ENCODE data around the gene IMMP2L.

The IMMP2L gene

DNA sequence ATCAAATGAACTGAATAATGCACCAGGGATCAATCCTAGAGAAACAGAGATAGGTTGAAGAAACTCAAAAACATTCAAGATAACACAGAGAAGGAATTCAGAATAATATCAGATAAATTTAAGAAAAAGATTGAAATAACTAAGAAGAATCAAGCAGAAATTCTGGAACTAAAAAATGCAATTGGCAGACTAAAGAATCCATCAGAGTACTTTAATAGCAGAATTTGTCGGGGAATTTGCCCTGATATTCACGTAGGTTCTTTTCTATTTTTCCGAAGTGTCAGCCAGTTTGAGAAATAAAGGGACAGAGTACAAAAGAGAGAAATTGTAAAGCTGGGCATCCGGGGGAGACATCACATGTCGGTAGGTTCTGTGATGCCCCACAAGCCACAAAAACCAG is 9.4 kb upstream of the IMMP2L start:
- no peak overlapping the region for H3K4me3 Mint-ChIP-seq
- no peak overlapping the region for H3K27ac Mint-ChIP-seq
- no peaks in the 10 kb centered on the region for H3K4me1 Mint-ChIP-seq (ENCODE audit: low read depth)
- H3K9me3 Mint-ChIP-seq: peaks cover 29% of the 10 kb centered on the region
- peaks cover 5% of the 10 kb centered on the region for H3K27me3 Mint-ChIP-seq (ENCODE audit: low read depth)
- H3K36me3 Mint-ChIP-seq (ENCODE audit: low read depth): no peaks in the 10 kb centered on the region

DNA sequence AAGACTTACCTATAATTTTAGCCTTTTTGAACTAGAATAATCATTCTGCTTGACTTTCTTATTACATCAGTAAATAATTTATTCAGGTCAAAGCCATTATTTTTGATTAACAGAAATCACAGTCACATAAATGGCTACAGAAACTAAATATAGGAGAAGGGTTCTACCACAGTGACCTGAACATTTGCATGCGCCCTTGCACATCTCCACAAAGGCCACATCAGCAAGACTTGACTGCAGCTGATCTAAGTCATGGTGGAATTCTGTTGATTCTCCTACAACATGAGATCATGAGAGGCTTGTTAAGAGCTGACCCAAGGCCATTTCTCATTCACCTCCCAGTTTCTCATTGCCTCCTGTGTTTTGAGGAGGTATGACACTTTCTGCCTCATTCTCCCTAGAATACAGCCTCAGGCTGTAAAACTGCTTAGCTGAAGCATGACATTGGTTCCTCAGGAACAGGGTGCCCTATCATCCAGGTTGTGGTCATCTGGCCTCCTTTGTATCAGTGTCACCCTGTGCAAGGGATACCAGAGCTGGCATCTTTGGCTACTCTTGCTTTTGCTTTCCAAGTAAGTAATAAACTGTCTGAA is 6.7 kb upstream of the IMMP2L start:
- Mint-ChIP-seq H3K4me1 (ENCODE audit: low read depth) (no peaks in the 10 kb centered on the region), H3K27ac (no peak overlapping the region), H3K9me3 (peaks cover 22% of the 10 kb centered on the region), H3K4me3 (no peak overlapping the region), H3K36me3 (ENCODE audit: low read depth) (no peaks in the 10 kb centered on the region), H3K27me3 (ENCODE audit: low read depth) (peaks cover 14% of the 10 kb centered on the region)

DNA sequence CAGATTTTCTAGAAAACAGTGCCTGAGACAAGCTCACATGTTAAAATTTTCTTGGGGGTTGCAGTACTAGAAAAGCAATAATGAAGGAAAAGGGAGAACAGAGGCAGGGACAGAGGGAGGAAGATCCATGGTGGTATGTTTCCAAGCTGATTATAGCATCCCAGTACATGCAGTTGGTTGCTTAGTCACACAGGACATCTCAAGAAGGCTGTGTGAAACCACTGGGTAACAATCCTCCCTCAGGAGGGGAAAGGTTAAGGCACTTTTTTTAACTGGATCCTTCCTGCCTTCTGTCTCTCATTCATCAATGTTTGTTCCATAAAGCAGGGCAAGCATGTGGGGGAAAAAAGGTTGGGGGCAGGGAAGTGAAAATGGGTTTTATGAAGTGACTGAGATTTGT is 6.1 kb upstream of the IMMP2L start:
- Mint-ChIP-seq H3K27me3 (ENCODE audit: low read depth) (peaks cover 14% of the 10 kb centered on the region), H3K4me3 (no peak overlapping the region), H3K9me3 (peaks cover 22% of the 10 kb centered on the region), H3K4me1 (ENCODE audit: low read depth) (peaks cover 2% of the 10 kb centered on the region), H3K36me3 (ENCODE audit: low read depth) (no peaks in the 10 kb centered on the region), H3K27ac (no peak overlapping the region)

DNA sequence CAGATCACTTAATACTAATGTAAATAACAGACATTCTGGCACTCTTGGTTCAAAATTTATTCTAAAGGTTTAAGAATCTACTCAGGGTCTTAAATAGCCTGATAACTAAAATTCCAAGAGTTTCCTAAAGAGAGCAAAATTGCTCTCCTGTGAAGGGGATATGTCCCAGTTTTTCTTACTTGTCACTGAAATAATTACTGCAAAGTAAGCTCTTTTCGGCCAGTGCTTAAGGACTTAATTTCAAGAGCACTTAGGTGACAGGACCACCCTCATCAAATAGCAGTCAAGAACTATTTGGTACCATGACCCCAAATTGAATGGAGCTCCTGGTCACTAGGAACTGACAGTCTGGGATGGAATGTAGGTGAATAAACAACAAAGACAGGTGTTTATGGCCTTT is 1.8 kb upstream of the IMMP2L start:
- Mint-ChIP-seq H3K27me3 (ENCODE audit: low read depth) (peaks cover 14% of the 10 kb centered on the region), H3K4me1 (ENCODE audit: low read depth) (peaks cover 20% of the 10 kb centered on the region), H3K36me3 (ENCODE audit: low read depth) (no peaks in the 10 kb centered on the region), H3K9me3 (no peaks in the 10 kb centered on the region), H3K27ac (no peak overlapping the region), H3K4me3 (peak overlapping the region; percentile 72)

DNA sequence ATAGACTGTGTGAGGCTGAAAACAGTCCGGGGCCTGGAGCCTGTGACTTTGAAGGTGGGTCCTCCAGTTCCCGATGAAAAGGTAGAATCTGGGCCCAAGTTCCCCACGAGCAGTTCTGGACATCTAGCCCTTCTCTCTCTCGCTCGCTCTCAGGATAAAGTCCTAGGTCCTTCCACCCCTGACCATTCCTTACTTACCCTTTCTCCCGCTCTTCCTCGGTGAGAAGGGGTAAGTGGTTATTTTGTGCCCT is 713 bp downstream of the IMMP2L start:
- Mint-ChIP-seq H3K9me3 (no peaks in the 10 kb centered on the region), H3K4me3 (peak overlapping the region; percentile 78), H3K27me3 (ENCODE audit: low read depth) (peaks cover 10% of the 10 kb centered on the region), H3K4me1 (ENCODE audit: low read depth) (peaks cover 22% of the 10 kb centered on the region), H3K27ac (peak overlapping the region; percentile 78), H3K36me3 (ENCODE audit: low read depth) (peaks cover 10% of the 10 kb centered on the region)

DNA sequence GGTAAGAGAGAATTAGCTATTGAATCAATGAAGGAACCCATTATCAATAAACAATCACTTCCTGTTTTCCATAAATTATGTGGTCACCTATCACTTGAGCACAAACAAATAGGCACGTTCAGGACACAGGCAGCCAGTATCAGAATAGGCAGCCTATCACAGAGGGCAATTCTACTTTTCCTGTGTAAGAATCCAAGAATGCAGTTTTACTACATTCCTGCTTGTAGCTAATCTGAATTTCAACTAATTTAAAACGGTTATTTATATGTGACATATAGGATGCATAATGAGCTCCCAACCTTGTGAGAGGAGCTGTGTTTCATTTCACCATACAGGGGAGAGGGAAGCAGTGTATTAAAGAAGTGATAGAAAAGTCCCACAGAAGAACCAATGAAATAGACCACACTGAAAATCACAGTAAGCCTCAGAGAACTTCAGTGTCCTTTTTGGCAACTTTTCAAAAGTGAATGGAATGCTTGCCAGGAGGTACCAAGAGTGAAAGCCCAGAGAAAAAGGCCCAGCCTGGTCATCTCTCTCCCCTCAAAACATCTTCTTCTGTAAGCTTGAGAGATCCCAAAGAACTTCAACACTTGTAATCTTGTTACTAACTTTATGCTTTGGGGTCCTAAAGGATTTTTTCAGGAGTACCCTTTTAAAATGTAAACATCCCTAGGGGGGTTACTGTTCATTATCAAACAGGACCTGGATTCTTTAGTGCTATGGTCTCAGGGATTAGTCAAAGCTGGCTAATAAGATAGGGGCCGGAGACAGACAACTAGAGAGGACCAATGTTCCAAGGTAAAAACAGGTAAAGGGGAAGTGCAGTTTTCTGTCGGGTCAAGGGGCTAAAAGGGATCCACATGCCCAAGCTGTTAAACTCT is 1.3 kb downstream of the IMMP2L start:
- Mint-ChIP-seq H3K27me3 (ENCODE audit: low read depth) (peaks cover 10% of the 10 kb centered on the region), H3K9me3 (no peaks in the 10 kb centered on the region), H3K4me3 (peak overlapping the region; percentile 78), H3K36me3 (ENCODE audit: low read depth) (peaks cover 13% of the 10 kb centered on the region), H3K4me1 (ENCODE audit: low read depth) (peaks cover 22% of the 10 kb centered on the region), H3K27ac (peak overlapping the region; percentile 78)

DNA sequence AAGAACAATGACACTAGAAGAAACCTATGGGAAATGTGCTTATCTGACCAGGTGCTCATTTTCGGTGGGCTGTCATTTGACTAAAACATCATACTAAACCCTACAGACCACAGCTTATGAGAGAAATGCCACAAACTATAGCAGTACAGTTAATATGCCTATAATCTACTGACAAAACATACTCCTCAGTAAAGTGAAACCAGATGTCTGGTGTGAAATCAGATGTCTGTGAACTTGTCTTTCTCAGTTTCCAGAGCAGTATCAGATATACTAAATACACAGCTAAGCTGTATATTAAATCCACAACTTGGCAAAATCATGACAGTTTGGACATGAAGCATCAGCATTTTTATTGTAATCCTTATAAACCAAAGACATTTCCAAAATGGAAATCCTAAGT is 3.3 kb downstream of the IMMP2L start:
- Mint-ChIP-seq H3K4me1 (ENCODE audit: low read depth) (peaks cover 22% of the 10 kb centered on the region), H3K9me3 (no peaks in the 10 kb centered on the region), H3K36me3 (ENCODE audit: low read depth) (peaks cover 23% of the 10 kb centered on the region), H3K27ac (no peak overlapping the region), H3K4me3 (no peak overlapping the region), H3K27me3 (ENCODE audit: low read depth) (no peaks in the 10 kb centered on the region)

DNA sequence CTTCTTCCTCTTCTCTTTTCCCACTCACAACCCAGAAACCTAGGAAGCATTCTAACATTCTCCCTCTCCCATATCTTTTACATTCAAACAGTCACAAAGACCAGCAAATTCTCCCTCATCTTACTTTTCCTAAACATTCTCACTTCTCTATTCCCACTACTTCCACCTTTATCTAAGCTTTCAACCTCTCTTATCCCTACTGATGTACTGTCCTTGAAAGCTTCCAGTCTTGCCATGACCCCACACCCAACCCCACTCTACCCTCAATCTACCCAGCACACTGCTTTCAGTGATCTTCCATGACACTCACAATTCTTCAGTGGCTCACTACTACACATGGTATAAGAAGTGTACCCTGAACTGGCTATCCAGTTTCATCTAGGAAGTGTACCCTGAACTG is 5.3 kb downstream of the IMMP2L start:
- no peaks in the 10 kb centered on the region for H3K9me3 Mint-ChIP-seq
- no peaks in the 10 kb centered on the region for H3K27me3 Mint-ChIP-seq (ENCODE audit: low read depth)
- peaks cover 16% of the 10 kb centered on the region for H3K4me1 Mint-ChIP-seq (ENCODE audit: low read depth)
- no peak overlapping the region for H3K4me3 Mint-ChIP-seq
- no peak overlapping the region for H3K27ac Mint-ChIP-seq
- H3K36me3 Mint-ChIP-seq (ENCODE audit: low read depth): peaks cover 24% of the 10 kb centered on the region

DNA sequence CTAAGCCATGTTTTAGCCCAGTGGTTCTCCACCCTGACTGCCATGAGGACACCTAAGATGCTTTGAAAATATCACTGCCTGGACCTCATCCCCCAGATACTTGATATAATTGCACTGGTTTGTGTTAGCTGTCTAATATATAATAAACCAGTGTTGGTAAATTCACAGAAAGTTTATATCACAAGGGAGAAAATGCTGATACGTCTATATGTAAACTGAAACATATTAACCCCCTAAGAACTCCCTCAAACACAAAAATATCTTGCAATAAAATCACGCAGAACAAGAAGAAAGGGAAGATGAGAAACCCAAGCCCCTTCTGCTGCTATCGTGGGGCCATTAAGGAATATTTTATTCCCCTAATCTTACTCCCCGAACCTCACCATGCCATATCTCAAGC is 8.2 kb downstream of the IMMP2L start:
- Mint-ChIP-seq H3K4me1 (ENCODE audit: low read depth) (peaks cover 3% of the 10 kb centered on the region), H3K36me3 (ENCODE audit: low read depth) (peaks cover 28% of the 10 kb centered on the region), H3K27me3 (ENCODE audit: low read depth) (no peaks in the 10 kb centered on the region), H3K9me3 (no peaks in the 10 kb centered on the region), H3K4me3 (no peak overlapping the region), H3K27ac (no peak overlapping the region)

DNA sequence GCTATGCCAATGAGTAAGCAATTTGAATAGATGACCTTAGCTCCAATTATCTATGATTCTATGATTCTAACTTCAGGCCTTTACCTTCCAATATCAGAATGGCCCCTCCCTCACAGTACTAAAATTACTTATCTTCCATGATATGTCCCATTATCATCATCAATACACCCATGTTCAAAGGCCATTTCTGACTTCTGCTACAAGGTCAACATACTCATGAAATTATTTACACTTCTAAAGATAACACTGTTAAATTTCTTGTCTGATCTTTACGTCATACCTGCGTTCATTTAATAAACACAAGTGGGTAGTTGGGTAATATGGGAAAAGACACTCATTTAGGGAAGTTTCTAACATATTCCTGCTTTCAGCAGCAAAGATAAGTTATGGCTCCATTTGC is 21.2 kb downstream of the IMMP2L start:
- Mint-ChIP-seq H3K36me3 (ENCODE audit: low read depth) (no peaks in the 10 kb centered on the region), H3K4me1 (ENCODE audit: low read depth) (no peaks in the 10 kb centered on the region), H3K4me3 (no peak overlapping the region), H3K9me3 (no peaks in the 10 kb centered on the region), H3K27me3 (ENCODE audit: low read depth) (no peaks in the 10 kb centered on the region), H3K27ac (no peak overlapping the region)

DNA sequence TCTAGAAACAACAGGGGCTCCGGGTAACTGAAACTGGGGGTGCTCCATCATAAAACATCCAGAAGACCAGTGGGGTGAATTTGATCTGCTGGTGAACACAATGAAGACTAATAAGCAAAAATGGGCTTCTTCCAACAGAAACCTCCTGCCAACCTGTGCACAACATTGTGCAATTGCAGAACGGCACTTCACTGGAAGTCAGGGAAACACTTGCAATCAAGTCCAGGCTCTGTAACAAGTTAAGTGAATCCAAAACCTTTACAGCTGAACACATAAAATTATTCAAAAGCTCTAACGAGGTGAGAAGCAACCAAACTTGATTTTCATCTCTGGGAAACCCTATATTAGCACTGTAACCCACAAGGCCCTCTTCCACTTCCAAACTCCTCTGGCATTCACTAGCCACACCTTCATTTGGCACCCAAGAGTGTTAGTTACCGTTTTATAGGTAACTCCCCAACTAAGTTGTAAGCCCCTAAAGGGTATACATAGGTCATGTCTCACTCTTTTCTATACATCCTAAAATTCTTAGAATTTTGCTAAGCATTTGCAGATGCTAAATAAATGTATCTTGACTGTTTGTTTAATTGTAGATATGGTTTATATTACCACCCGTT is 22.0 kb downstream of the IMMP2L start:
- Mint-ChIP-seq H3K4me3 (no peak overlapping the region), H3K4me1 (ENCODE audit: low read depth) (no peaks in the 10 kb centered on the region), H3K36me3 (ENCODE audit: low read depth) (no peaks in the 10 kb centered on the region), H3K27me3 (ENCODE audit: low read depth) (no peaks in the 10 kb centered on the region), H3K9me3 (no peaks in the 10 kb centered on the region), H3K27ac (no peak overlapping the region)

DNA sequence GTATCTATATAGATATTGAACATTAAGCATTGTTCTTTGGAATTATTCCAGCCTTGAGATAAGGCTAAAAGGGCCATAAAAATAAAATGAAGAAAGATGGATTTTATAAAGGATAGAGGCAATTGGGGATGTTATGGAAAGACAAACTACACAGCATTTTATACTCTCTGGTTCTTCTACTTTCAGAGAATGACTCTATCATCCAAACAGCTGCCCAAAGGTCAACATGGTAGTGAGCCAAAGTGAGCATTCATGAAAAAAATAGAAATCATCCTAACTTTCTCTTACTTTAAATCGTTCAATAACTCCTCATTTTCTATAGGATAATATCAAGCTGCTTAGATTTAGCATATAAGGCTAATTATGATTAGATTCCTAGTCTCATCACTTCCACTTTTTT is 25.2 kb downstream of the IMMP2L start:
- Mint-ChIP-seq H3K9me3 (no peaks in the 10 kb centered on the region), H3K4me3 (no peak overlapping the region), H3K27me3 (ENCODE audit: low read depth) (no peaks in the 10 kb centered on the region), H3K27ac (no peak overlapping the region), H3K36me3 (ENCODE audit: low read depth) (no peaks in the 10 kb centered on the region), H3K4me1 (ENCODE audit: low read depth) (no peaks in the 10 kb centered on the region)

DNA sequence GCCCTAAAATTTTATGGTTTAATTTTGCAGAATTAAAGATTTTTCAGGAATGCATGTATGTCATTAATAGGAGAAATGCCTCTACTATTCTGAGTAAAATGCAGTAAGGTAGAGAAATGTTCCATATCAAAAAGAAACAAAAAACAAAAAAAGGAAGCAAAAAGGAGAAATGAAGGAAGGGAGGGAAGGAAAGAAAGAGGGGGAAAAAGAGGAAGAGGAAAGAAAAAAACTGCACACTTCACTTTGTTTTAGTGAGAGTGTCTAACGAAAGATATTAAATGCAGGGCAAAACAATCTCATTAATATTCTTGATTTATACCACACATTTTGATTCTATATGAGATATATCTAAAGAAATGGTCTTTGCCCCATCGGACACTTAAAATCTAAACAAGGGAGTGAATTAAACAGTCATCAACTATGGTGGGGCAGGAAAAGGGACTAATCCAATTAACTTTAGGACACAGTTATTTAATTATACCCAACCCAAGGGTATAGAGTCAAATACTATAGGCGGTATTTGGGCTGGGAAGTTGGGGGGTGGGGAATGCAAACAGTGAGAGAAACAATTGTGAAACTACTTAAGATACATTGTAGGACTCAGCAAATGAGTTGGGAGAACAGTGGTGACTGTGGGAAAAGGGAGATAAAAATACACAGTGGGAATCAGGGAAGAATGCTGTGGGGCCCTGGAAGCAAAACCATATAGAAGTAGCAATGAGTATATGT is 27.0 kb downstream of the IMMP2L start:
- Mint-ChIP-seq H3K27me3 (ENCODE audit: low read depth) (no peaks in the 10 kb centered on the region), H3K4me1 (ENCODE audit: low read depth) (no peaks in the 10 kb centered on the region), H3K36me3 (ENCODE audit: low read depth) (no peaks in the 10 kb centered on the region), H3K9me3 (no peaks in the 10 kb centered on the region), H3K27ac (no peak overlapping the region), H3K4me3 (no peak overlapping the region)

DNA sequence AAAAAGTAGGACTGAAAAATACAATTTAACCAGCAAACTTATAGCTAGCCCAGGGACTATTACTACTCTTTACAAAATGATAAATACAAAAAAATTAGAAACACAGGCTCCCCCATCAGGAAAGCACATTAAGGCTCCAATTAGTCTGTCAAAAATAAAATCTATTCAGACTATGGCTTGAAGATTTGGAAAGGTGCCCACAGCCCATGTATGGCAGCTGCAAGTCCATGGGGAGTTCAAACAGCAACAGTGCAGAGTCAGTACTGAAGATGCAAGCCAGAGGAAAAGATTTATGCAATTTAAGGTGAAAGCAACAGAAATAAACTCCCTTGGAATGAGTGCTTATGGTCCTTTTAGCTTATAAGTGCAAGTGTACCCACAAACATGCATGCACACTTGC is 29.7 kb downstream of the IMMP2L start:
- no peak overlapping the region for H3K4me3 Mint-ChIP-seq
- H3K27ac Mint-ChIP-seq: no peak overlapping the region
- no peaks in the 10 kb centered on the region for H3K9me3 Mint-ChIP-seq
- peaks cover 5% of the 10 kb centered on the region for H3K4me1 Mint-ChIP-seq (ENCODE audit: low read depth)
- H3K27me3 Mint-ChIP-seq (ENCODE audit: low read depth): no peaks in the 10 kb centered on the region
- H3K36me3 Mint-ChIP-seq (ENCODE audit: low read depth): no peaks in the 10 kb centered on the region

DNA sequence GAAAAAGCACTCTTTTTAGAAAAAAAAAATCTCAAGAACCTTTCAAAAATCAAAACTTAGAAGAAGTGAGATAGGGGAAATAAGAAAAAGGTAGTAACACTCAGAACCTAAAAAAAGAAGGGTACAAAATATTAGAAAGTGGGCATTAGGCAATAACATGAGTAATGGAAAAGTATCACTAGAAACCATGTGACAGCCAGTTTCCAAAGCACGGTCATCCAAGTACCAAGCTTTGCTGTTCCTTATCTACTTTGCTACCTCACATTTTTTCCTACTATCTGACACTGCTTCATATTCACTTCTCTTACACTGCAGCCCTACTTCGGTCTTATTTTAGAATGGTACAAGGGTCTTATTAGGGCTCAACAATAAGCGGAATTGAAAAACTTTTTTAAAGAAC is 30.3 kb downstream of the IMMP2L start:
- H3K27ac Mint-ChIP-seq: no peak overlapping the region
- H3K36me3 Mint-ChIP-seq (ENCODE audit: low read depth): no peaks in the 10 kb centered on the region
- no peak overlapping the region for H3K4me3 Mint-ChIP-seq

More for the DNA sequence above, 30.3 kb downstream of the IMMP2L start:
- peaks cover 5% of the 10 kb centered on the region for H3K4me1 Mint-ChIP-seq (ENCODE audit: low read depth)
- H3K27me3 Mint-ChIP-seq (ENCODE audit: low read depth): no peaks in the 10 kb centered on the region
- no peaks in the 10 kb centered on the region for H3K9me3 Mint-ChIP-seq
